SU-DHL-6 (cell line): ENCODE measurements around the gene TMEM26.

Source experiments
- H2AFZ ChIP-seq: fragments of 200-600 bp; sonication (generic); 2 replicates; pipeline ENCODE4 v1.6.1; 2014; ENCODE audit warnings: low read depth, mild to moderate bottlenecking, moderate library complexity, mixed read lengths, antibody characterized with exemption, low read length; ENCODE audit not compliant: severe bottlenecking
- H3F3A ChIP-seq: fragments of 200-600 bp; shearing (Covaris generic); 2 replicates; pipeline ENCODE4 v1.6.0; 2016; ENCODE audit warnings: antibody characterized with exemption, mild to moderate bottlenecking; ENCODE audit not compliant: insufficient read depth
- H3K27ac ChIP-seq: fragments of 200-600 bp; sonication (generic); 2 replicates; pipeline ENCODE4 v1.5.1; 2016; ENCODE audit warnings: low read depth, mild to moderate bottlenecking, low read length, moderate library complexity, mixed read lengths
- H3K27me3 ChIP-seq: fragments of 200-600 bp; sonication (generic), shearing (Covaris generic); 2 replicates; pipeline ENCODE4 v1.6.0; 2014; ENCODE audit warnings: mild to moderate bottlenecking, low read length
- H3K36me3 ChIP-seq: fragments of 200-600 bp; sonication (generic); 2 replicates; pipeline ENCODE4 v1.6.1; 2014; ENCODE audit warnings: mild to moderate bottlenecking, low read length, mixed read lengths
- H3K4me2 ChIP-seq: fragments of 300-600, 200-600 bp; shearing (Covaris generic), sonication (generic); 2 replicates; pipeline ENCODE4 v1.6.0; 2014; ENCODE audit warnings: low read length, low read depth, mild to moderate bottlenecking; ENCODE audit not compliant: poor library complexity, severe bottlenecking
- H3K4me3 ChIP-seq: fragments of 200-600 bp; sonication (generic); 2 replicates; pipeline ENCODE4 v1.5.1; 2014; ENCODE audit warnings: antibody characterized with exemption, low read length, mild to moderate bottlenecking, mixed read lengths; ENCODE audit not compliant: insufficient read depth, poor library complexity, severe bottlenecking
- H3K79me2 ChIP-seq: fragments of 200-600 bp; sonication (generic); 2 replicates; pipeline ENCODE4 v1.6.1; 2014; ENCODE audit warnings: mild to moderate bottlenecking, low read length, moderate library complexity; ENCODE audit not compliant: insufficient read depth
- H3K9ac ChIP-seq: fragments of 200-600 bp; sonication (generic); 2 replicates; pipeline ENCODE4 v1.7.0; 2014; ENCODE audit warnings: mild to moderate bottlenecking, low read length
- H3K9me2 ChIP-seq: fragments of 200-600 bp; sonication (generic); replicated peaks from 2 replicates; pipeline ENCODE4 v1.6.1; 2014; ENCODE audit warnings: low read length; ENCODE audit not compliant: insufficient read depth
- H3K9me3 ChIP-seq: fragments of 200-600 bp; sonication (generic); 2 replicates; pipeline ENCODE4 v1.6.1; 2014; ENCODE audit warnings: low read length, mixed read lengths; ENCODE audit not compliant: insufficient read depth
- H4K20me1 ChIP-seq: fragments of 200-600 bp; sonication (generic); 2 replicates; pipeline ENCODE4 v1.6.1; 2014; ENCODE audit warnings: low read depth, mild to moderate bottlenecking, antibody characterized with exemption, low read length, moderate library complexity, mixed read lengths
- CTCF ChIP-seq: fragments of 200-600 bp; sonication (generic); IDR thresholded peaks from one replicate; pipeline ENCODE4 v1.5.1; 2017; ENCODE audit warnings: antibody characterized with exemption, mild to moderate bottlenecking, low read length, moderate library complexity; ENCODE audit not compliant: insufficient read depth, poor library complexity, severe bottlenecking
- EZH2phosphoT487 ChIP-seq: fragments of 200-600 bp; sonication (generic), shearing (Covaris generic); conservative IDR thresholded peaks from 2 replicates; pipeline ENCODE4 v1.6.1; 2018; ENCODE audit warnings: mild to moderate bottlenecking, antibody characterized with exemption, low read length, moderate library complexity, mixed read lengths

TMEM26 gene

DNA sequence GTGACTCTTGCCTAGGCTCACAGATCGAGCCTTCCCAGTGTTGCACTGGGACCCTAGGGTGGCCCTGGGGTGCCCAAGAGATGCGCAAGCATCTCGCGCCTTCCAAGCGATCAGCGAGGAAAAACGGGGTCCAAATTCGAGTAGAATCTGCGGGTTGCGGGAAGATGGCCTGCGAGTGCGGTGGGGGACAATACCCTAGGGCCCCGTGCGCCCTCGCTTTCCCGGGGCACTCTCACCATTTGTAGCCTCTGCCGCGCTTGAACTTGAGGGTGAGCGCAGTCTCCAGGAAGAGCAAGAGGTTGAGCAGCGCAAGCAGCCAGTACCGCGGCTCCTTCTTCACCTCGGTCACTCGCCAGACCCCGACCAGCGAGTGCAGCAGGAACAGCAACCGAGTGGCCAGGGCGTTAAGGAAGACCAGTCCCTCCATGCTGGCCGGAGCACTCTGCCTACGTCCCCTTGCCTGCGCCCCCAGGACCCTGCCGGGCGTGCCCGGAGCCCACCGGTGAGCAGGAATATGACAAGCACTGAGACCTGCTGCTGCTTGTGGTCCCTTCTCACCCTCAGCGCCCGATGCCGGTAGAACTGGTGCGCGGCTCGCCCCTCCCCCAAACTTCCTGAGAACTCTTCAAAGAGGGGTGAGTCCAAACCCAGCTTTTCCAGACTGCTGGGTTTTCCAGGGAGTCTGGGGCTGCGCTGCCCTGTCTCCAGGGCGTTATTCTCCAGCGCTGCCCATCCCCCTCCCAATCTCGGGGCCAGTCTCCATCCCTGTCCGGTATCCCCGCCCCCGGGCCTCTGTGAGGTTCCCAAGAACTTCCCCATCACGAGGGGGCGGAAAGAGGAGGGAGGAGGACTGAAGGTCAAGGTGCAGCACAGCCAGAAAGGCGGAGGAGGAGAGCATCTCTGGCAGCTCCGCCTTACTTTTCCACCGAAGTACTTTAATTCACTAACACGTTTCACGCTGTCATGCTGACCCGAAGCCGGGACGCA is at the start of gene TMEM26:
Gene TMEM26, minus strand, starts transcription at position 727 of the 987 bp plus-strand sequence. Its CDS starts 300 bp downstream, at position 427.
- H2AFZ ChIP-seq = no peak within 1 kb of the TSS
- no peaks in the 10 kb centered on the region for H4K20me1 ChIP-seq
- no peak within 1 kb of the TSS for H3K4me3 ChIP-seq
- no peaks in the 10 kb centered on the region for H3K27me3 ChIP-seq
- no peak within 1 kb of the TSS for H3K9ac ChIP-seq
- no peaks in the 10 kb centered on the region for H3K36me3 ChIP-seq
- no peaks in the 10 kb centered on the region for H3K9me3 ChIP-seq
- H3K9me2 ChIP-seq = no peaks in the 10 kb centered on the region
- H3K4me2 ChIP-seq = no peak within 1 kb of the TSS
- no peaks in the 10 kb centered on the region for H3K79me2 ChIP-seq
- TF ChIP-seq EZH2phosphoT487 = no peak
- no peak for TF ChIP-seq CTCF
- no peaks in the 10 kb centered on the region for H3F3A ChIP-seq
- H3K27ac ChIP-seq = no peak within 1 kb of the TSS

GRCh38 chr10:61500460-61500859 is 47.3 kb upstream of the TMEM26 start:
- no peaks in the 10 kb centered on the region for H3K27me3 ChIP-seq
- no peak for TF ChIP-seq CTCF
- TF ChIP-seq EZH2phosphoT487 = no peak

DNA sequence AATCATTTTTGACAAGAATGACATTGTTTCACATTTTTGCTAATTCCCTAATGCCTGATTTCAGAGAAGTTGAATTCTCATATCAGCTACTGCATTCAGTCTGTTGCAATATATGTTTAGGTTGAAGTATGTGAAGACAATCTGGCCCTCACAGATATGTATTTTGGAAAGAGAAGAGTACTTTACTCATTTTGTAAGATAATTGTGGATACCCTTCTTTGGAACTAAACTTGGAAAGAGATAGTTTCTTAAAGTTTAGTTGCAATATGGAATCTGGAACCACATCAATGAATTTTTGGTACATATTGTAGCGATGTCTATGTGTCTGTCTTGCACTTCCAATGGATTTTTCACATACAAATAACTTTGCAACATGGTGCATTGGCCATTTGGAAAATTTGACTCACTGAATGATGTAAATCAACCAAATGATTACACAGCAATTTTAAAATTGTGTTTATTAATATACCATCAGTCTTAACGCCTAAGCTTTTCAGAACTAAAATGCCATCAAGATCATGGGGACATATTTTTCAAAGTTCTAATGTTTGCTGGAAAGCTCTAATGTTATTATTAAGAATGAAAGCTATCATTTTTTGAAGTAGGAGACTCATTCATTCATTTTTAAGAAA is 39.3 kb upstream of the TMEM26 start:
- Histone ChIP-seq H3K27me3 (no peaks in the 10 kb centered on the region), H3K9ac (no peak overlapping the region), H2AFZ (no peak overlapping the region), H3K4me2 (no peak overlapping the region), H3F3A (no peaks in the 10 kb centered on the region), H3K36me3 (no peaks in the 10 kb centered on the region), H3K27ac (no peak overlapping the region), H4K20me1 (no peaks in the 10 kb centered on the region), H3K4me3 (no peak overlapping the region), H3K9me2 (no peaks in the 10 kb centered on the region), H3K79me2 (no peaks in the 10 kb centered on the region), H3K9me3 (no peaks in the 10 kb centered on the region)
- TF ChIP-seq EZH2phosphoT487 (no peak), CTCF (no peak)

More at GRCh38 chr10:61500460-61500859, 47.3 kb upstream of the TMEM26 start:
- Histone ChIP-seq H3K9me3 (no peaks in the 10 kb centered on the region), H3K4me3 (no peak overlapping the region), H3K9ac (no peak overlapping the region), H3K4me2 (no peak overlapping the region), H3K9me2 (no peaks in the 10 kb centered on the region), H3K79me2 (no peaks in the 10 kb centered on the region), H4K20me1 (no peaks in the 10 kb centered on the region), H2AFZ (no peak overlapping the region), H3K36me3 (no peaks in the 10 kb centered on the region), H3K27ac (no peak overlapping the region), H3F3A (no peaks in the 10 kb centered on the region)
